ENCODE data around the gene YWHAQ.

The YWHAQ gene

GRCh38 chr2:9654452-9655100 is 23.8 kb upstream of the YWHAQ start:
- no peak for DNase-seq

DNA sequence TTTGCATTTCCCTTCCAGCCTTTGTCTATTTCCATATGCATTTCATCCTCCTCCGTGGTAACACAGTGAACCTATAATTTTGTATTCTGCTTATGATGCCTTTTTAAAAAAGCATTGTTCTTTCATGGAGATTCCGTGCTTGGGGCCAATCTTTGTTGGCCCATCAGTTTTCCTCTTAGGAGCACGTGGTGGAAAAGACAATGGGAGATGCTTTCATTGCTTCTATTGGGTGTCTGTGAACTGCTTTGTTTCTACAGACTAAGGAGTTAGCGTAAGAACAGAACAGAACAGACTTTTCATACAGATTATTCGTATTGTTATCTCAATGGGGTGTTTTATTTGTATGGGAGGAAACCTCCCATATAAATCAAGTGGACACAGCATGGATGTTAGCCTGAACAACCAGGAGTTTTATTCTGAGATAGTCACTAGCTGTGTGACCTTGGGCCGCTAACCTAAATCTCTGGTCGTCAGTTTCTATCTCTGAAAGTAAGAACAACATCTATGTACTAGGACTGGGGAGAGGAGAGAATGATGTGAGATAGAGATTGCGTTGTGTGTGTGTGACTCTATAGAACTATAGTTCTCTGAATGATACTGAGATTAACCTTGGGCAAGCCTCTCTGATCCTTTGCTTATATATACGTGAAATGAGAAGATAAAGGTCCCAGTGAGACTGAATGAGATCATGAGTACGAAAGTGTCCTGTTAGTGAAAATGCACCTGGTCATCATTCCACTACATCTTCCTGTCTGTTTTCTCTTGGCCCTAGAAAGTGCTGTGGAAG is 22.9 kb upstream of the YWHAQ start:
- DNase-seq = no peak

- no peak for DNase-seq
These were observed 22.2 kb upstream of the YWHAQ start for GRCh38 chr2:9652898-9653479.

- no peak for DNase-seq
These were observed 21.5 kb upstream of the YWHAQ start for GRCh38 chr2:9652267-9652666.

DNA sequence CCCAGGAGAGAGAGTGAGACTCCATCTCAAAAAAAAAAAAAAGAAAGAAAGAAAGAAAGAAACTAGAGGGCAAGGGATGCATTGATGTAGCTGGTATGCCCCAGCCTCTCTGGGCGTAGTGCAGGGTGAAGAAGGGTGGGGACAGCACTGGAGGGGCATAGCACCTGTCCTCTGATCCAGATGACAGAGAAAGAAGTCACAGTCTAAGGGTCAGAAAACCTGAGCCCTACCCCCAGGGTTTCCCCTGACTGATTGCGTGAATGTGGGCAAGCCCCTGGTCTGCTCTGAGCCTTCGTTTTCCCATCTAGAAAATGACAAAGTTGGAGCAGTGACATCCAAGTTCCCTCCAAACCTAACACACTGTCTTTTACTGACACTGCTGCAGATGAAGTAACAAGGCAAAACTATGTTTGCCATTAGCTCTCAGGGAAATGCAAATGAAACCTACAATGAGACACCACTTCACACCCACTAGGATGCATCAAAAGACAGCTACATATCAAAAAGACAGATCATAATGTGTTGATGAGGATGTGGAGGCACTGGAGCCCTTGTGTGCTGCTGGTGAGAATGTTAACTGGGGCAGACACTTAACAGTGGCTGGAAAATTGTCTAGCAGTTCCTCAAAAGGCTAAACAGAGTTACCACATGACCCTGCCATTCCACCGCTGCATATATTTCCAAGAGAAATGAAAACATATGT is 19.5 kb upstream of the YWHAQ start:
- DNase-seq = no peak

GRCh38 chr2:9649261-9649660 is 18.5 kb upstream of the YWHAQ start:
- DNase-seq = no peak

- DNase-seq = no peak
These were observed 18.0 kb upstream of the YWHAQ start for GRCh38 chr2:9648821-9649220.

- DNase-seq = no peak
These were observed 17.1 kb upstream of the YWHAQ start for GRCh38 chr2:9647884-9648283.

DNA sequence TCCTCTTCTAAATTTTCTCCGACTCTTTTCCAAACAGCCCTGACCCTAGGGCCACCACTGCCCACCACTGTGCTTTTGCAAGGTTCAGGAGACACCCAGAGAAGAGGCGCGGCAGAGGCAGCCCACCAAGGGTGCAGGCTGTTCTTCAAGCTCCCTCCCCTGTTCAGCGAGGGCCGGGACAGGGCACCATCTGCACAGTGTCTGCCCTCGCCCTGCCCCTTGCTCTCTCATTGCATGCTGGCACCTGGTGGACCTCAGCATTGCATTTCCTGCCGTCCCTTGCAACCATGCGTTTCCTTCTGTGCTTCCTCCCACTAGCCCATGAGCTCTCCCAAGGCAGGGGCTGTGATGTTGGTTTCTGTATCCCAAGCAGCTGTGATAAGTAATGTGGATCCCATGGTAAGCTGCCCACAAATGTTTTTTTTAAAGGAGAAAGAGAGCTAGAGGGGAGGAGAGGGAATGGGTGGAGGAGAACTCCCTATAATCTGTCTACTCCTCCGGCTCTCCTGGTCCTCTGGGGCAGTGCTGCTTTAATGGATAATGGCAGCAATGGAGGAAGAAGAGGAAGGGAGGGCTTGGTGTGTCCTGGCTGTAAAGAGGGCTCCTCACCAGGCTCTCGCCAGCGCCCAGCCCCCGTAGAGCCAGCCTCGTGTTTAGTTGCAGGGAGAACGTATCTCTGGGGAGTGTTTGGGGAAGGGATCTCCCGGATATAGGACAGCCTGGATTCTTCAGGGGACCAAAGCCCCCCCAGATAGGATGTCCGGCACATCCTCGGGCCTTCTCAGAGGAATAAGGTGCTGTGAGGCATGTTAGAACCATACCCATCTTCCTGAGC is 15.6 kb upstream of the YWHAQ start:
- DNase-seq = no peak

GRCh38 chr2:9644603-9645002 is 13.8 kb upstream of the YWHAQ start:
- DNase-seq = no peak

- no peak for DNase-seq
These were observed 13.2 kb upstream of the YWHAQ start for GRCh38 chr2:9644021-9644420.

DNA sequence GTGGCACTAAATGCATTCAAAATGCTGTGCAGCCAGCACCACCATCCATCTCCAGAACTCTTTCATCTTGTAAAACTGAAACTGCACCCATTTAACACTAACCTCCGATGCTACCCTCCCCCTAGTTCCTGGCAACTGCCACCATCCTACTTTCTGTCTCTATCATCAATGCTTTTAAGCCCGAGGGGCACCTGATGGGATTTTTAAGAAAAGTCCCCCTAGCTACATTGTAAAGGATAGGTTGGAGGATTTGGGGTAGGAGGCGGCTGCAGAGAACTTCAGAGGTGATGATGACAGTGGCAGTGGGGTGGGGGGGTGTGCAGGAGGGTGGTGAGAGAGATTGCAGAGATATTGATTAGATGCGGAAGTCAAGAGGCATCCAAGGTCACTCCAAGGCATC is 10.8 kb upstream of the YWHAQ start:
- no peak for DNase-seq

GRCh38 chr2:9640403-9641104 is 9.8 kb upstream of the YWHAQ start:
- no peak for DNase-seq

DNA sequence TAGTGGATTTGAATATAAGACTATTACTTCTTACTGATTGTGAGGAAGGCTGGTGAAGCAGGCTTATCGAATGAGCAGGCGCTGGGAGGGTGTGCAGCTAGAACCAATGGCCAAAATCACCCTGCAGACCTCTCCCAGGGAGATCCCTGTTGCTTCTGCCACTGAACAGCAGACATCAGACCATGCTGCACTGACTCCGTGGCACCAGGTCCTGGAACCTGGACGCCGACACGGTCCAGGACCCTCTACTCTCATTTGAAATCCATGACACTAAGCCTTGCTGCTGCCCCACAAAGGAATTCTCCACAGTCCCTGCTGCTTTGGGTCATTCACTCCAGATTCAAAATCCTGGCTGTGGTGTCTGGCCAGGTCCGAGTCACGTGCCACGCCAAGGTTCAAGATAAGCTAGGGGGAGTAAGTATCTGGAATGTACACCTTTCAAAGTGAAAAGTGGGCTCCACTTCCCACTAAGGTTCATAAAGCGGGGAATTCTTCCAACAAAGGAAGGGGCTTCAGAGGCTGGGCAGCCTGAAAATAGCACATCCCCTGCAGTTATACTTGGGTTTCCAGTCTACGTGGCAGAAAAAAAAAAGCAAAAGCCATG is 9.0 kb upstream of the YWHAQ start:
- no peak for DNase-seq

GRCh38 chr2:9639000-9639602 is 8.3 kb upstream of the YWHAQ start:
- DNase-seq = no peak

GRCh38 chr2:9638532-9638931 is 7.7 kb upstream of the YWHAQ start:
- no peak for DNase-seq

DNA sequence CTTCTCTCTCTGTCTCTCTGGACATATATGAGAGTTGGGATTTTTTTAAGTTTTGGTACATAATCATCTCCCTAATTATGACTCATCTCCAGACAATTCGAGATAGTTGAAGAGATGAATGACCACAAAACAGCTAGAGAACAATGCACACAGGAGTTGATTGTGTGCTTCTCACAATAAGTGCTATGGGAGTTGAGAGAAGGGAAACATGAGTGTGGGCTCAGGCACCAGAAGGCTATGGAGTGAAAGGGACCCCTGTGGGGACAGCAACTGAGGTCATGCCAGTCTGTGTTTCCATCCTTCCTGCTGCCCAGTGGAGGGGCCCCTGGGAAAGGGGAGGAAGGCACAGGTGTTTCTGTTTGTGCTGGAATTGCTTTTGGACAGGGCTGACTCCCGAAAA is 6.5 kb upstream of the YWHAQ start:
- DNase-seq = no peak

DNA sequence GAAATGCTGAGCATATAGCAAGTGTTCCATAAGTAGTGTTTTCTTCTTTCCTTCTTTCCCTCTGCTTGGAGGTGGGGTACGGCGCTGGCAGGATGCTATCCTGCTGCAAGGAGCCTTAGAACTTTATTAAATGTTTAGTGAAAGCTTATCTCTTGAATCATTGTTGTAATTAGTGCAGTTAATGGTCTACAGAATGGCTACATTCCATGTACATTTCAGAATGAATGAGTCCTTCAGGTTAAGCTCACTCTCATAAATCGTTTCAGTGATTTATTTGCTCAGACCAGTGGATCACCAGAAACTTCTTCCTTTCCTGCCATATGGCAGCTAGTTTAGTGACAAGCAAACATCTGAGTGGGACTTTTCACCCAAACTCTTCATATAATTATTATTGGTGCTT is 3.3 kb upstream of the YWHAQ start:
- DNase-seq = no peak

- no peak for DNase-seq
These were observed 1.3 kb upstream of the YWHAQ start for GRCh38 chr2:9631878-9632700.

GRCh38 chr2:9631553-9631819 is 689 bp upstream of the YWHAQ start:
- no peak for DNase-seq

All from activated naive CD4-positive, alpha-beta T cell treated with anti-CD3 and anti-CD28 coated beads, Interleukin-2, amount 50 U/mL, for 16 hours (primary cell).